Inflammatory macrophage treated with lipopolysaccharide for 1 hour (primary cell): Measurements from ENCODE around the gene NDUFA7.
"Not testable (repeated sequence)": the region's sequence is repeated elsewhere in the genome, so short reads cannot be mapped to it uniquely, and the experiment has no call there.

Source experiments
- DNase-seq, 2 donors: peaks; one replicate each; pipeline ENCODE4 v3.0.0-alpha.2; 2020 to 2022

The NDUFA7 gene

GRCh38 chr19:8318835-8319234 lies 2.3 kb downstream of the NDUFA7 start:
- DNase-seq: peak in 1 of 2 donors; percentile 15

DNA sequence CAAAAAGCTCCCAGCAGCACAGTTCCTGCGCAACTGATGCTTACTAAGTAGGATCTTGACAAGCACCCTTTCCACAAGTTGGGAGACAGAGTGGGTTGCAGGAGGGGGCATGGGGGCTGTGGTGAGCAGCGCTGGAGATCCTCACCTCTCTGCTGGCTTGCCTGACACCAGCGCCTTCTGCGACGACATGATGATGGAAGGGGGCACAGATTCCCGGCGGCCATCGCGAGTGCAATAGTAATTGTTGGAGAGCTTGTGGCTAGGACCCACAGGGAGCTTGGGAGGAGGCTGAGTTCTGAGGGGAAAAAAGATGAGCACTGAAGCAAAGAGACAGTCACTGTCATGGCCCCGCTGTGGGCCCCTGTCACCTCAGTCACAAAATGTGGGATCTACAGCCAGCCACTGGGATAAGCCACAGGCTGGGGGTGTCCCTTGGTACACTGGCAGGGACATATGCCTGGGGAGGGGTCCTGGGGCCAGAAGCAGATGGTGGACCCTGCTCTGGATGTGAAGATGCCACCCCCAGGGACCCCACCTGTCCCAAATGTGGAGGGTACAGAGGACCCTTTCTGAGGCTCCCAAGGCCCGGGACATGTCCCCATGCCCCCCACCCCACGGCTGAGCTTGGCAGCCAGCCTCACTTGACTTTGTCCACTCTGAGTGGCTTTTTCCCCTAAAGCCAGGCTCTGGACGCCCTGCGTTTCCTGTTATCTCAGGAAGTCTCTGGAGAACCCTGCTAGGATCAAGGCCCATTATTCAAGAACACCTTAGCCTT lies 4.6 kb downstream of the NDUFA7 start:
- DNase-seq: no peak

DNA sequence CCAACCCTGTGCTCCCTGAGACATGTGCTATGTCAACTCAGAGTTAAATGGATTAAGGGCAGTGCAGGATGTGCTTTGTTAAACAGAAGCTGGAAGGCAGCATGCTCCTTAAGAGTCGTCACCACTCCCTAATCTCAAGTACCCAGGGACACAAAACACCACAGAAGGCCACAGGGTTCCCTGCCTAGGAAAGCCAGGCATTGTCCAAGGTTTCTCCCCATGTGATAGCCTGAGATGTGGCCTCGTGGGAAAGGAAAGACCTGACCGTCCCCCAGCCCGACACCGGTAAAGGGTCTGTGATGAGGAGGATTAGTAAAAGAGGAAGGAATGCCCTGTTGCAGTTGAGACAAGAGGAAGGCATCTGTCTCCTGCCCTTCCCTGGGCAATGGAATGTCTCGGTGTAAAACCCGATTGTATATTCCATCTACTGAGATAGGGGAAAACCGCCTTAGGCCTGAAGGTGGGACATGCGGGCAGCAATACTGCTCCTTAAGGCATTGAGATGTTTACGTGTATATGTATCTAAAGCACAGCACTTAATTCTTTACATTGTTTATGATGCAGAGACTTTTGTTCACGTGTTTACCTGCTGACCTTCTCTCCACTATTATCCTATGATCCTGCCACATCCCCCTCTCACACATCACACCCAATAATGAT lies 6.1 kb downstream of the NDUFA7 start:
- not testable (repeated sequence) for DNase-seq

DNA sequence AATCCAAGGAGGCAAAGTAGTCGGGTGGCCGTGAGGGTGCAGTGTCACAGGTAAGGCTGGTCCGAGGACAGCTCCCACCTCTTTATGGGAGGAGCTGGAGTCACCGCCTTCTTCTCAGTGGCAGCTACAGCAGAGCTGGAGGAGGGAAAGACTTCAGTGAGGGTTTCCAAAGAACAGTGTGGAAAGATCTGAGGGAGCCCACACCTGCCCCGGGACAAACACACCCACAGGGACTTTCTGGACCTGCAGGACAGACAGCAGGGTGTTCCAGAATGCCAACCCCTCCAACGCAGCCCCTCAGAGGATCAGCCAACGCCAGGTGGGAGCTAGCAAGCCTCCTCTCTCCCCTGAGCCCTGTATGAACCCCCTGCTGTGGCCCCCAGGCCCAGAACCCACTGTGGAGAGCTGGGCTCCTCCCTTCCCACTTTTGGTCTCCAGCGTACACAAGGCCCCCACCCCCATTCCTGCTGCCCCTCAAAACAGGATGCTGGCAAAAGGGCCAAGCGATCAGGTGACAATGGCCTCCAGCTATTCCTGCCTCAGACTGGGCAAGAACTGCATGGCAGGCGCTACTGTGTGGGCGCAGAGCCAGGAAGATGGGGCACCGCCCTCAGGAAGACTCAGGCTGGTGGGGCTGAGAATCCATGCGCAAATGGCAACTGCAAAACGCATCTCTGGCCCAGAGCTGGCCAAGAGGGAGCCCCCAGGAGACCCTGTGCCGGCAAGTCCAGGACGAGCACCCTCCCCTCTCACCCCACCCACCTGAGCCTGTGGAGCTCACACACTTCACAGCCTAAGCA lies 9.5 kb downstream of the NDUFA7 start:
- no peak for DNase-seq

DNA sequence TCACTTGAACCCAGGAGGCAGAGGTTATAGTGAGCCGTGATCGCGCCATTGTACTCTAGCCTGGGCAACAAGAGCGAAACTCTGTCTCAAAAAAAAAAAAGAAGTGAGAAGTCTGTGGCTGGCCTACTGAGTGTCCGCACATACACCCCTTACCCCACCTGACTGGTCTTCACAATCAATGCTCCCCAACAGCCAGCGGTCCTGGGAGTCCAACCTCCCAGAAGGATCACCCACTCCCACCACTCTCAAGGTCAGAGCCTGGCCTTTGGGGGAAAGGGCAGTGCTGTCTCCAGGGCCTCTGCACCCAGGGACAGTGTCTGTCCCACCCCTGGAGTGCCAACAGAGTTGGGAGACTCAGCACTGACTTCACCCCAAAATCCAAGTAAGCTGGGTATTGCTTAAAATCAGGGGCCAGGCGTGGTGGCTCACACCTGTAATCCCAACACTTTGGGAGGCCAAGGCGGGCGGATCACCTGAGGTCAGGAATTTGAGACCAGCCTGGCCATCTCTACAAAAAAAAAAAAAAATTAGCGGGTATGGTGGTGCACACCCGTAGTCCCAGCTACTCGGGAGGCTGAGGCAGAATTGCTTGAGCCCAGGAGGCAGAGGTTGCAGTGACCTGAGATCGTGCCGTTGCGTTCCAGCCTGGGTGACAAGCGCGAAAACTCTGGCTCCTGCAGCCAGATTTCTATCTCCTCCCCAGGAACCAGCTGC lies 10.7 kb downstream of the NDUFA7 start:
- no peak for DNase-seq

GRCh38 chr19:8308891-8309291 lies 12.3 kb downstream of the NDUFA7 start:
- DNase-seq: no peak

DNA sequence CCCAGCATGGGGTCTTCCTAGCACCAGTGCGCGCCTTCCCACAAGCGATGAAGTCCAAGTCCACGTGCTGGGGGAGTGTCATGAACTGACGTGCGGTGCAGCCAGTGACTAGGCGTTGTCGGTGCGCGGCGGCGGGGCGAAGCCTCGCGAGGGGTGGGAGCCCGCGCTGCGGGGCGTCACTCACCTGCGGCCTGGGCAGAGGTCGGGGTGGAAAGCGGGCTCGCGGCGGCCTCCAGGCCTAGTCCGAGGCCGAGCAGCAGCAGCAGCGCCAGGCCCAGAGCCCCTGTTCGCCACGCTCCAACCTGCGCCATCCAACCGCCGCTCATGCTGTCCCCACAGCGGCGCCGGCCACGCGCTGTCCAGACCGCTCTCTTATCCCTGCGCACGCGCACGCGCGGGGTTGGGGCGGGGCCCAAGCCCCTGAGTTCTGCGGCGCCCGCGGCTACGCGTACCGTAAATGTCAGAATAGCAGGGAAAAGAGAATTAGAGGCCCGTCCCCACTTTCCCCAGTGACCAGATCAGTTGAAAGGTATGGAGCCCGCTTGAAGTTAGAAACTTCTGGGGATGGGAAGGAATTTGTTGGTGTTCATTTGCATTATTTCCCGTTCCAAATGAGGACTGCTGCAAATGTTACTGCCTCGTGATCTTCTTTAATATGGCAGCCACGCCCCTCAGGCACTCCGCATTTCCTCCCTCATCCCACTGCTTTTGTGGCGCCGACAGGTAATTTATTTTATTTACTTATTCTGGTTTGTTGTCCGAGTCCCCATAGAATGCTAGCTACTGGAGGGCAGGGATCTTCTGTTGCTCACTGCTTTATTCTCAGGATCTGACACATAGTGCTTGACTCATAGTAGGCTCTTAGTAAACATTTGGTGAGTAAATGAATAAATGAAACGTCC lies 13.0 kb downstream of the NDUFA7 start, which contains the start of gene CD320:
Gene CD320 (minus strand): TSS at position 394 of the 902 bp plus-strand sequence. CDS start 68 bp downstream, at position 326.
- peak; percentile 66 to 91 for DNase-seq

GRCh38 chr19:8307400-8307964 lies 13.7 kb downstream of the NDUFA7 start:
- no peak for DNase-seq

GRCh38 chr19:8306235-8307054 lies 14.7 kb downstream of the NDUFA7 start:
- DNase-seq: no peak

DNA sequence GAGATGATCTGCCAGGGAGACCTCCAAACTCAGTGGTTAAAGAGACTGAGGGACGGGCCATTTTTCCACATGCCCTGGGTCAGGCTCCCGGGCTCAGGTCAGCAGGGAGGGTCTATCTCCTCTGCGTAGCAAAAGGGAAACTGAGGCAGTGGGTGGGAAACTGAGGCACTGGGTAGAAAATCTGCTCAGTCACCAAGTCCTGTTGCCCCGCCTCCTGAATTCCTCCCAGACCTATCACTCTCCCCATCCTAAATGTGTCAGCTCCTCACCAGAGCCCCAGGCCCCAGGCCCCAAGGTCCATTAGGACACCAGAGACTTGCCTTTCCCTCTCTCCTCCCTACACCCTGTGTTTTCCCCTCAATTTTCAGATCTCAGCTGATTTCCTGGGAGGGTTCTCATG lies 15.4 kb downstream of the NDUFA7 start:
- no peak for DNase-seq

GRCh38 chr19:8304841-8305621 lies 16.1 kb downstream of the NDUFA7 start:
- DNase-seq: no peak

- no peak for DNase-seq
These were observed 18.4 kb downstream of the NDUFA7 start for GRCh38 chr19:8302734-8303133.

DNA sequence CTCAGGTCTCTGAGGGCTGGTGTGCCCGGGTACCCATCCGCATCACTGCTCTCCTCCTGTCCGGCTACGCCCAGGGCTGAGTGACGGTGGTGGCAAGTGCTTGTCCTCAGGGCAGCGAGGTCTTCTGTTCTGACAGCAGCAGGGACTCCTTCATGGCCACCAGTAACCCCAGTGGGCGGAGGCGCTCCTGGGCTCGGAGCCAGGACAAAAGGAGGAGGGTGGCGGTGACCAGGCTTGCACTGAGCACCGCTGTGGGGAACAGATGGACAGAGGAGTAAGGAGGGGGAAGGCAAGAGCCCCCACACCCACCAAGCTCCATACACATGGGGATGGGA lies 18.9 kb downstream of the NDUFA7 start:
- DNase-seq: peak in 1 of 2 donors; percentile 16

DNA sequence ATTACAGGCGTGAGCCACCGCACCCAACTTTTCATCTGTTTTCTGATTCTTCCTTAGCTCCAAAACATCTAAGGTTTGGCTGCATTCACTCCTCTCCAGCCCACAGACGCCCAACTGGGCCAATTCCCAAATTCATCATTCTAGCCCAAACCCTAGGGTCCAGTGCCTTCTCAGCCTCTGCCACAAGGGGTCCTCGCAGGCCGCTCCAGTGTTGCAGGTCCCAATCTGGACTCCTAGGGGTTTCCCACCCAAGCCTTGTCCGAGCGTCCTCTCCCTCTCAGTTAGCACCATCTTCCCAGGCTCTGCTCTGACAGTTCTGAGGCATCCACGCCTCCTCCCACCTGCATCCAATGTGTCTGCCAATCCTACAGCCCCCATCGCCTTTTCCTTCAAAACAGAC lies 29.8 kb downstream of the NDUFA7 start:
- not testable (repeated sequence) for DNase-seq

GRCh38 chr19:8276508-8276907 lies 44.7 kb downstream of the NDUFA7 start:
- DNase-seq: not testable (repeated sequence)

GRCh38 chr19:8269724-8270123 lies 51.5 kb downstream of the NDUFA7 start:
- DNase-seq: no peak

DNA sequence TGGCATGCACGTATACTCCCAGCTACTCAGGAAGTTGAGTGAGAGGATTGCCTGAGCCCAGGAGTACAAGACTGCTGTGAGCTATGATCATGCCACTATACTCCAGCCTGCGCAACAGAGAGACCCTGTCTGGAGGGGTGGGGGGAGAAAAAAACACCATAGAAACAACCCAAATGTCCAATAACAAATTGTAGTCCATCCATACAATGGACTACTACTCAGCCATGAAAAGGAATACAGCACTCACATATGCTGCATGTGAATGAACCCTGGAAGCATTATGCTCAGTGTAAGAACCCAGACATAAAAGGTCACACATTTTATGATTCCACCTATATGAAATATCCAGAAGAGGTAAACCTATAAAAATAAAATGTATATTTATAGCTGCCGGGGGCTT lies 55.3 kb downstream of the NDUFA7 start:
- DNase-seq: no peak

DNA sequence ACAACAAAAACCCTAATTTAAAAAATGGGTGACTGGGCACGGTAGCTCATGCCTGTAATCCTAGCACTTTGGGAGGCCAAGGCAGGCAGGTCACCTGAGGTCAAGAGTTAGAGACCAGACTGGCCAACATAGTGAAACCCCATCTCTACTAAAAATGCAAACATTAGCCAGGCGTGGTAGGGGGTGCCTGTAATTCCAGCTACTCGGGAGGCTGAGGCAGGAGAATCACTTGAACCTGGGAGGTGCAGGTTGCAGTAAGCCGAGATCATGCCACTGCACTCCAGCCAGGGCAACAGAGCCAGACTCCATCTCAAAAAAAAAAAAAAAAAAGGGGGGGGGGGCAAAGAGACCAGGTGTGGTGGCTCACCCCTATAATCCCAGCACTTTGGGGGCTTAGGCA lies 56.9 kb downstream of the NDUFA7 start:
- DNase-seq: not testable (repeated sequence)

GRCh38 chr19:8262431-8262830 lies 58.7 kb downstream of the NDUFA7 start:
- no peak for DNase-seq

- DNase-seq: no peak
These were observed 59.3 kb downstream of the NDUFA7 start for GRCh38 chr19:8261881-8262280.
